Right atrium auricular region (tissue), 2 donors: ENCODE results near the gene RDX. TPM values are rescaled to one million over a fixed set of nuclear protein-coding genes. Genes with fewer than 3 reads are reported as not detected.

Source experiments
- DNase-seq: peaks from one replicate; pipeline ENCODE4 v3.0.0-alpha.2; 2019; ENCODE audit warnings: low spot score
- H3K27ac ChIP-seq, 2 donors: fragments of 200-600 bp; sonication (generic); 1 replicate in 1 of 2; 2 replicates in 1 of 2; pipeline ENCODE4 v1.5.1; 2016 to 2019
- H3K27me3 ChIP-seq, 2 donors: fragments of 200-600 bp; sonication (generic); one replicate each; pipeline versions ENCODE4 v1.5.1 to v1.6.0; 2017 to 2019
- H3K36me3 ChIP-seq: fragments of 200-600 bp; sonication (generic); one replicate; pipeline ENCODE4 v1.5.1; 2016
- H3K4me1 ChIP-seq, 2 donors: fragments of 200-600 bp; sonication (generic); one replicate each; pipeline versions ENCODE4 v1.5.1 to v1.6.0; 2017 to 2019
- H3K4me3 ChIP-seq, 2 donors: fragments of 200-600 bp; sonication (generic); 1 replicate in 1 of 2; 2 replicates in 1 of 2; pipeline ENCODE4 v1.5.1; 2017 to 2019; ENCODE audit warnings: mild to moderate bottlenecking in 1 of 2, moderate library complexity in 1 of 2
- H3K9me3 ChIP-seq, 2 donors: fragments of 200-600 bp; sonication (generic); one replicate each; pipeline ENCODE4 v1.5.1; 2019
- CTCF ChIP-seq, 2 donors: fragments of 200-600 bp; sonication (generic); IDR thresholded peaks; one replicate each; pipeline ENCODE4 v1.5.1; 2019; ENCODE audit warnings: antibody characterized with exemption in 2 of 2
- total RNA-seq, 2 donors: library from RNA; depleted of rRNA; stranded (reverse); fragments of >200 nt; gene quantifications; one replicate each; pipeline ENCODE4 v1.1.0, GENCODE V29; 2016

RDX gene
- total RNA-seq, 2 donors from 2014 or later = 58.8 to 78.5 TPM

GRCh38 chr11:110337570-110338193 lies 41.3 kb upstream of the RDX start:
- H3K4me3 ChIP-seq = no peak overlapping the region
- TF ChIP-seq CTCF (IDR thresholded peaks at IDR 0.05) = no peak
- no peaks in the 10 kb centered on the region for H3K36me3 ChIP-seq
- no peaks in the 10 kb centered on the region for H3K9me3 ChIP-seq
- peak; percentile 26 for DNase-seq
- H3K27ac ChIP-seq = no peak overlapping the region
- no peaks in the 10 kb centered on the region for H3K27me3 ChIP-seq
- no peaks in the 10 kb centered on the region for H3K4me1 ChIP-seq

- no peaks in the 10 kb centered on the region for H3K9me3 ChIP-seq
- H3K36me3 ChIP-seq = no peaks in the 10 kb centered on the region
- no peaks in the 10 kb centered on the region for H3K27me3 ChIP-seq
- H3K4me1 ChIP-seq = no peaks in the 10 kb centered on the region
- no peak for DNase-seq
- H3K4me3 ChIP-seq = no peak overlapping the region
- TF ChIP-seq CTCF (IDR thresholded peaks at IDR 0.05) = no peak
- H3K27ac ChIP-seq = no peak overlapping the region
These were observed 39.6 kb upstream of the RDX start for GRCh38 chr11:110336054-110336453.

- no peaks in the 10 kb centered on the region for H3K9me3 ChIP-seq
- no peak for TF ChIP-seq CTCF (IDR thresholded peaks at IDR 0.05)
- no peaks in the 10 kb centered on the region for H3K36me3 ChIP-seq
- no peaks in the 10 kb centered on the region for H3K27me3 ChIP-seq
- no peaks in the 10 kb centered on the region for H3K4me1 ChIP-seq
- DNase-seq = no peak
- no peak overlapping the region for H3K4me3 ChIP-seq
- H3K27ac ChIP-seq = no peak overlapping the region
These were observed 38.9 kb upstream of the RDX start for GRCh38 chr11:110335358-110335757.

- Histone ChIP-seq H3K9me3 (peaks cover 0 to 8% of the 10 kb centered on the region in 2 donors), H3K27ac (no peak overlapping the region), H3K27me3 (no peaks in the 10 kb centered on the region), H3K4me1 (no peaks in the 10 kb centered on the region), H3K4me3 (no peak overlapping the region), H3K36me3 (no peaks in the 10 kb centered on the region)
- no peak for TF ChIP-seq CTCF (IDR thresholded peaks at IDR 0.05)
- DNase-seq = no peak
These were observed 35.2 kb upstream of the RDX start for GRCh38 chr11:110331626-110332025.

GRCh38 chr11:110329445-110329844 lies 33.0 kb upstream of the RDX start:
- H3K9me3 ChIP-seq = peaks cover 0 to 8% of the 10 kb centered on the region in 2 donors
- no peak overlapping the region for H3K4me3 ChIP-seq
- no peak for DNase-seq
- H3K4me1 ChIP-seq = no peaks in the 10 kb centered on the region
- no peak for TF ChIP-seq CTCF (IDR thresholded peaks at IDR 0.05)
- H3K36me3 ChIP-seq = no peaks in the 10 kb centered on the region
- no peaks in the 10 kb centered on the region for H3K27me3 ChIP-seq
- no peak overlapping the region for H3K27ac ChIP-seq

GRCh38 chr11:110327508-110327907 lies 31.1 kb upstream of the RDX start:
- no peak for TF ChIP-seq CTCF (IDR thresholded peaks at IDR 0.05)
- H3K4me3 ChIP-seq = no peak overlapping the region
- H3K9me3 ChIP-seq = peaks cover 0 to 8% of the 10 kb centered on the region in 2 donors
- H3K36me3 ChIP-seq = no peaks in the 10 kb centered on the region
- DNase-seq = no peak
- H3K27ac ChIP-seq = no peak overlapping the region
- no peaks in the 10 kb centered on the region for H3K27me3 ChIP-seq
- no peaks in the 10 kb centered on the region for H3K4me1 ChIP-seq
